Measurements from ENCODE around the gene ITGB3.
A peak's percentile ranks its signal among the peaks of the same experiment; 100 is the strongest.

The ITGB3 gene

GRCh38 chr17:47253541-47254402, at the start of gene ITGB3:
Gene ITGB3, plus strand, starts transcription at chr17:47253827. Its CDS starts 35 bp downstream, at chr17:47253862.
- DNase-seq (ENCODE audit: low read depth), result no peak
- TF ChIP-seq CTCF (IDR thresholded peaks at IDR 0.05; ENCODE audit: low read depth, low read length, missing control alignments), result peak; percentile 66
- peak within 1 kb of the TSS; percentile 72 for H3K4me3 ChIP-seq (ENCODE audit: low read depth, low read length)

- no peak overlapping the region; the same call in 1 of the 2 replicates for H3K4me3 ChIP-seq (ENCODE audit: low read depth, low read length)
- TF ChIP-seq CTCF (IDR thresholded peaks at IDR 0.05; ENCODE audit: low read depth, low read length, missing control alignments), result no peak
- no peak for DNase-seq (ENCODE audit: low read depth)
Observed at GRCh38 chr17:47203984-47204721, 49.5 kb upstream of the ITGB3 start.

GRCh38 chr17:47204722-47205418, 48.8 kb upstream of the ITGB3 start:
- no peak for TF ChIP-seq CTCF (IDR thresholded peaks at IDR 0.05; ENCODE audit: low read depth, low read length, missing control alignments)
- peak; percentile 47 for DNase-seq (ENCODE audit: low read depth)
- H3K4me3 ChIP-seq (ENCODE audit: low read depth, low read length), result peak overlapping the region; percentile 11; the same call in 1 of the 2 replicates

GRCh38 chr17:47205419-47205963, 48.1 kb upstream of the ITGB3 start:
- peak; percentile 68 for DNase-seq (ENCODE audit: low read depth)
- TF ChIP-seq CTCF (IDR thresholded peaks at IDR 0.05; ENCODE audit: low read depth, low read length, missing control alignments), result no peak
- H3K4me3 ChIP-seq (ENCODE audit: low read depth, low read length), result peak overlapping the region; percentile 11

GRCh38 chr17:47207143-47208067, 46.2 kb upstream of the ITGB3 start:
- no peak for TF ChIP-seq CTCF (IDR thresholded peaks at IDR 0.05; ENCODE audit: low read depth, low read length, missing control alignments)
- no peak for DNase-seq (ENCODE audit: low read depth)
- no peak overlapping the region for H3K4me3 ChIP-seq (ENCODE audit: low read depth, low read length)

Measured in GM12864 (cell line).